Measurements from ENCODE around the gene FANCD2OS.

- TF ChIP-seq, protein P1, sequence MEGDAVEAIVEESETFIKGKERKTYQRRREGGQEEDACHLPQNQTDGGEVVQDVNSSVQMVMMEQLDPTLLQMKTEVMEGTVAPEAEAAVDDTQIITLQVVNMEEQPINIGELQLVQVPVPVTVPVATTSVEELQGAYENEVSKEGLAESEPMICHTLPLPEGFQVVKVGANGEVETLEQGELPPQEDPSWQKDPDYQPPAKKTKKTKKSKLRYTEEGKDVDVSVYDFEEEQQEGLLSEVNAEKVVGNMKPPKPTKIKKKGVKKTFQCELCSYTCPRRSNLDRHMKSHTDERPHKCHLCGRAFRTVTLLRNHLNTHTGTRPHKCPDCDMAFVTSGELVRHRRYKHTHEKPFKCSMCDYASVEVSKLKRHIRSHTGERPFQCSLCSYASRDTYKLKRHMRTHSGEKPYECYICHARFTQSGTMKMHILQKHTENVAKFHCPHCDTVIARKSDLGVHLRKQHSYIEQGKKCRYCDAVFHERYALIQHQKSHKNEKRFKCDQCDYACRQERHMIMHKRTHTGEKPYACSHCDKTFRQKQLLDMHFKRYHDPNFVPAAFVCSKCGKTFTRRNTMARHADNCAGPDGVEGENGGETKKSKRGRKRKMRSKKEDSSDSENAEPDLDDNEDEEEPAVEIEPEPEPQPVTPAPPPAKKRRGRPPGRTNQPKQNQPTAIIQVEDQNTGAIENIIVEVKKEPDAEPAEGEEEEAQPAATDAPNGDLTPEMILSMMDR (IDR thresholded peaks at IDR 0.05), result no peak
- TF ChIP-seq ZFX (IDR thresholded peaks at IDR 0.05; ENCODE audit: borderline replicate concordance), result no peak
Observed at GRCh38 chr3:10108091-10108490, at the start of gene FANCD2OS.

Data from 22Rv1 (cell line).